Tibial nerve (tissue), 4 donors: ENCODE data around the gene VGLL3. TPM values are rescaled to one million over a fixed set of nuclear protein-coding genes. Genes with fewer than 3 reads are reported as not detected.

Experiments
- DNase-seq, 2 donors: peaks; one replicate each; pipeline ENCODE4 v3.0.0-alpha.2; 2019; ENCODE audit warnings: low spot score in 2 of 2
- H3K27ac ChIP-seq, 4 donors: fragments of 200-600 bp; sonication (generic) in 3 of 4; one replicate each; pipeline ENCODE4 v1.5.1; 2017 to 2019; ENCODE audit warnings: mild to moderate bottlenecking in 1 of 4
- H3K27me3 ChIP-seq, 2 donors: fragments of 200-600 bp; sonication (generic) in 1 of 2; one replicate each; pipeline versions ENCODE4 v1.5.1 to v1.6.0; 2017 to 2019
- H3K36me3 ChIP-seq, 3 donors: fragments of 200-600 bp; sonication (generic); one replicate each; pipeline ENCODE4 v1.5.1; 2018 to 2019
- H3K4me1 ChIP-seq, 4 donors: fragments of 200-600 bp; sonication (generic) in 3 of 4; one replicate each; pipeline ENCODE4 v1.5.1; 2017 to 2019
- H3K4me3 ChIP-seq, 4 donors: fragments of 200-600 bp; sonication (generic) in 3 of 4; one replicate each; pipeline ENCODE4 v1.5.1; 2017 to 2019; ENCODE audit warnings: mild to moderate bottlenecking in 1 of 4, moderate library complexity in 1 of 4
- H3K9me3 ChIP-seq, 4 donors: fragments of 200-600 bp; sonication (generic) in 3 of 4; one replicate each; pipeline ENCODE4 v1.5.1; 2017 to 2019
- CTCF ChIP-seq, 5 experiments: fragments of 200-600 bp in 3 of 5; fragments of 450-650 bp in 2 of 5; sonication (generic) in 3 of 5; IDR thresholded peaks; one replicate each; pipeline ENCODE4 v1.5.1; 2016 to 2019; ENCODE audit warnings: antibody characterized with exemption in 5 of 5, mild to moderate bottlenecking in 3 of 5, moderate library complexity in 2 of 5
- EP300 ChIP-seq, 2 donors: sonication (generic); formaldehyde crosslinking; IDR thresholded peaks; one replicate each; pipeline ENCODE4 v1.6.1; 2017; ENCODE audit warnings: antibody characterized with exemption in 2 of 2, mild to moderate bottlenecking in 1 of 2
- POLR2A ChIP-seq, 2 donors: fragments of 450-650 bp; IDR thresholded peaks; one replicate each; pipeline ENCODE4 v1.6.1; 2017; ENCODE audit warnings: antibody characterized with exemption in 2 of 2, mild to moderate bottlenecking in 2 of 2, moderate library complexity in 2 of 2
- WGBS, 2 donors: methylation state at CpG; one replicate each; pipeline ENCODE4 v1.1.5; 2018; 5-methylcytosine and 5-hydroxymethylcytosine counted together
- total RNA-seq, 4 donors: library from RNA; depleted of rRNA; stranded (reverse); fragments of >200 nt; gene quantifications; one replicate each; pipeline ENCODE4 v1.1.0, GENCODE V29; 2016

VGLL3 gene
- total RNA-seq, 4 donors from 2014 or later = 54.3 to 81.5 (median 61.2) TPM

- H3K27me3 ChIP-seq = no peaks in the 10 kb centered on the region
- H3K36me3 ChIP-seq = no peaks in the 10 kb centered on the region
- no peak overlapping the region for H3K4me3 ChIP-seq
- no peaks in the 10 kb centered on the region for H3K9me3 ChIP-seq
- TF ChIP-seq CTCF (IDR thresholded peaks at IDR 0.05) (no peak), POLR2A (IDR thresholded peaks at IDR 0.05) (no peak), EP300 (IDR thresholded peaks at IDR 0.05) (no peak)
- no peaks in the 10 kb centered on the region for H3K4me1 ChIP-seq
- no peak overlapping the region for H3K27ac ChIP-seq
- 92 to 93% methylated on average over 4 of the region's 4 CpGs for WGBS, 2 donors
- DNase-seq = no peak
These were observed 11.4 kb upstream of the VGLL3 start for GRCh38 chr3:87002346-87002745.

GRCh38 chr3:87001473-87002098, 10.6 kb upstream of the VGLL3 start:
- no peaks in the 10 kb centered on the region for H3K27me3 ChIP-seq
- no peaks in the 10 kb centered on the region for H3K4me1 ChIP-seq
- H3K9me3 ChIP-seq = no peaks in the 10 kb centered on the region
- H3K27ac ChIP-seq = no peak overlapping the region
- H3K4me3 ChIP-seq = no peak overlapping the region
- TF ChIP-seq CTCF (IDR thresholded peaks at IDR 0.05) (no peak), EP300 (IDR thresholded peaks at IDR 0.05) (no peak), POLR2A (IDR thresholded peaks at IDR 0.05) (no peak)
- WGBS, 2 donors = 67 to 73% methylated on average over 4 of the region's 4 CpGs
- H3K36me3 ChIP-seq = no peaks in the 10 kb centered on the region
- no peak for DNase-seq

GRCh38 chr3:87000940-87001339, 10.0 kb upstream of the VGLL3 start:
- 92 to 95% methylated on average over 4 of the region's 4 CpGs for WGBS, 2 donors
- H3K27me3 ChIP-seq = no peaks in the 10 kb centered on the region
- no peak for DNase-seq
- TF ChIP-seq CTCF (IDR thresholded peaks at IDR 0.05) (no peak), POLR2A (IDR thresholded peaks at IDR 0.05) (no peak), EP300 (IDR thresholded peaks at IDR 0.05) (no peak)
- H3K27ac ChIP-seq = no peak overlapping the region
- H3K9me3 ChIP-seq = no peaks in the 10 kb centered on the region
- no peaks in the 10 kb centered on the region for H3K36me3 ChIP-seq
- H3K4me3 ChIP-seq = no peak overlapping the region
- H3K4me1 ChIP-seq = no peaks in the 10 kb centered on the region

- Histone ChIP-seq H3K36me3 (no peaks in the 10 kb centered on the region), H3K27ac (peak overlapping the region in 1 of 4 donors; percentile 32), H3K9me3 (no peaks in the 10 kb centered on the region), H3K4me1 (peaks cover 0 to 3% (median 0%) of the 10 kb centered on the region in 4 donors), H3K27me3 (no peaks in the 10 kb centered on the region), H3K4me3 (no peak overlapping the region)
- 50 to 52% methylated on average over 1 of the region's 1 CpG for WGBS, 2 donors
- TF ChIP-seq POLR2A (IDR thresholded peaks at IDR 0.05) = no peak
- no peak for TF ChIP-seq CTCF (IDR thresholded peaks at IDR 0.05)
- no peak for TF ChIP-seq EP300 (IDR thresholded peaks at IDR 0.05)
- no peak for DNase-seq
These were observed 7.6 kb upstream of the VGLL3 start for GRCh38 chr3:86998569-86998968.

- DNase-seq = no peak
- Histone ChIP-seq H3K4me3 (no peak overlapping the region), H3K4me1 (peaks cover 0 to 9% (median 0%) of the 10 kb centered on the region in 4 donors), H3K36me3 (no peaks in the 10 kb centered on the region), H3K9me3 (no peaks in the 10 kb centered on the region), H3K27ac (no peak overlapping the region), H3K27me3 (no peaks in the 10 kb centered on the region)
- 88 to 97% methylated on average over 5 of the region's 5 CpGs for WGBS, 2 donors
- TF ChIP-seq CTCF (IDR thresholded peaks at IDR 0.05) (no peak), POLR2A (IDR thresholded peaks at IDR 0.05) (no peak), EP300 (IDR thresholded peaks at IDR 0.05) (no peak)
These were observed 5.5 kb upstream of the VGLL3 start for GRCh38 chr3:86996261-86996955.
